GM18519 (cell line): ENCODE results near the gene TNFSF9.

ENCODE experiments used
- ATAC-seq: cut with Tn5 transposase; IDR thresholded peaks from one replicate; pipeline ENCODE4 v1.9.1; 2021; ENCODE audit warnings: mild to moderate bottlenecking, moderate library complexity; ENCODE audit not compliant: unreplicated experiment, low FRiP score

TNFSF9 gene, protein sequence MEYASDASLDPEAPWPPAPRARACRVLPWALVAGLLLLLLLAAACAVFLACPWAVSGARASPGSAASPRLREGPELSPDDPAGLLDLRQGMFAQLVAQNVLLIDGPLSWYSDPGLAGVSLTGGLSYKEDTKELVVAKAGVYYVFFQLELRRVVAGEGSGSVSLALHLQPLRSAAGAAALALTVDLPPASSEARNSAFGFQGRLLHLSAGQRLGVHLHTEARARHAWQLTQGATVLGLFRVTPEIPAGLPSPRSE

DNA sequence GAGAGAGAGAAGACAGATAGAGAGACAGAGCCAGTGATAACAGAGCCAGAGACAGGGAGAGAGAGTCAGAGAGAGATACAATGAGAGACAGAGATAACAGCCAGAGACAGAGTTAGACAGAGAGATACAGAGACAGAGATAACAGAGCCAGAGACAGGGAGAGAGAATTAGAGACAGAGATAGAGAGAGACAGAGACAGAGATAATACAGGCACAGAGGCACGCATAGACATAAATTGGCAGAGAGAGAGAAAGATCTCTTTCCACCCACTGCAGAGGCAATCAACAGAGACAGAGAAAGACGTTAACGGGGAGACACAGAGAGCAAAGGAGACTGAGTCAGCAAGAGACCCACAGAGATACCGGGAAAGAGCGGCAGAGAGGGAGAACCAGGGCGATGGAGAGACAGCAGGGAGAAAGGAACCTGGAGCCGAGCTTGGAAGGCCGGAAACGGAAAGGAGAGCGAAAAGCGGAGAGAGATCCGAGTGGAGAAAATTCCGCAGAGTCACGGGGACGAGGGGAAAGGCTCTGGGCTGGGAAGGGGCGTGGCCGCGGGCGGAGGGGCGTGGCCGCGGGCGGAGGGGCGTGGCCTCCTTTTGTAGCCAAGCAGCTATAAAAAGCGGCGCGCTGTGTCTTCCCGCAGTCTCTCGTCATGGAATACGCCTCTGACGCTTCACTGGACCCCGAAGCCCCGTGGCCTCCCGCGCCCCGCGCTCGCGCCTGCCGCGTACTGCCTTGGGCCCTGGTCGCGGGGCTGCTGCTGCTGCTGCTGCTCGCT is at the start of gene TNFSF9:
TSS of gene TNFSF9 (plus strand) at position 641 of the 777 bp plus-strand sequence. CDS start at position 652, 11 bp downstream.
- no peak for ATAC-seq

DNA sequence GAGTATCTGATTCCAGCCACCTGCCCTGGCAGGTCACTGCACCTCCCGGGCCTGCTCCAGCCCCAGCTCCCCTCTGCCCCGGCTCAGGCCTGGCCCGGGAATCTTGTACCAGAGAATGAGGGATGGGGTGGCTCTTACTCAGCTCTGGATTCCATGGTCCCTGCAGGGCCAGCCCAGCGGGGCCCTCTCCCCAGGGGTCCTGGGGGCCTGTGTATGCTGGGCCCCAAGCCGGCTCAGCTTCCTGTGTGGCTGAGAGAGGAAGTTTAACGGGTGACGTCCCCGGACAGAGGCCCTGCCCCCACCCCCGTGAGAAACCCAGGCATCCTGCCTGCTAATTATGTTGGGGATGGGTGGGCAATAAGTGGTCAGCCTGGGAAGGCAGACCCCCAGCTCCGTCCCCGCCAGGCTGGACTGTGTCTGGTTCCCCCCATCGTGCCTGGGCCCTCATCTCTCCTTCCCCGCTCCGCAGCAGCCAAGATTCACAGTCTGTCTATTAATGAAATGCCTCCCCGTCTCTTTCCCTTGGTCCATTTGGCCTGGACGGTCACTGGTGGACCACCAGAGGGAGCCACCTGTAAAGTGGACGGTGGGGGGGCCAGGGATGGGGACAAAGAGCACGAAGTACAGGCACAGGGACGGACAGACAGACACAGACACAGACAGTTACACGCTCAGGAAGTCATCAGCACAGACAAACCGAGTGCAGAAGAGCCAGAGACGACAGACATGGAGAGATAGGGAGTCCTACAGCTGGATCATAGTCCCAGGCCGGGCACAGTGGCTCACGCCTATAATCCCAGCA is 49.1 kb upstream of the TNFSF9 start, which contains the start of gene DENND1C:
TSS of gene DENND1C (minus strand) at position 247 of the 802 bp plus-strand sequence. CDS start at position 155, 92 bp downstream.
- ATAC-seq, result no peak

DNA sequence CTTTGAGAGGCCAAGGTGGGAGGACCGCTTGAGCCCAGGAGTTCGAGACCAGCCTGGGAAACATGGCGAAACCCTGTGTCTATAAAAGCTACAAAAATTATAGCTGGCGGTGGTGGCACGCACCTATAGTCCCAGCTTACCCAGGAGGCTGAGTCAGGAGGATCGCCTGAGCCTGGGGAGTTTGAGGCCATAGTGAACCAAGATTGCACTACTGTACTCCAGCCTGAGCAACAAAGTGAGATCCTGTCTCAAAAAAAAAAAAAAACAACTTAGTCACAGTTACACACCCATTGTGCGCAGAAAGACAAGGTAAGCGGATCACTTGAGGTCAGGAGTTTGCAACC is 48.5 kb upstream of the TNFSF9 start:
- no peak for ATAC-seq

DNA sequence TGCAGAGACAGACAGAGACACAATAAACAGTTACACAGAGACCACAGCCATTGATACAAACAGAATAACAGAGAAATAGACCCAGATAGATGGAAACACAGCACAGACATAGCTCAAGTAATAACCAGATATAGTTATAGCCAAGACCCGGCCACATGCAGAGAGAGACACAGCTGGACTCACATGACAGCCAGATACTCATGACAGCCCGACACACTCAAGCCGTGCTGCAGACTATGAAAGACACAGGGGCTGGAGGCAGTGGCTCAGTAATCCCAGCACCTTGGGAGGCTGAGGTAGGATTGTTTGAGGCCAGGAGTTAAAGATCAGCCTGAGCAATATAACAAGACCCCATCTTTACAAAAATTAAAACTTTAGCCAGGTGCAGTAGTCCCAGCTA is 47.6 kb upstream of the TNFSF9 start:
- ATAC-seq, result no peak

DNA sequence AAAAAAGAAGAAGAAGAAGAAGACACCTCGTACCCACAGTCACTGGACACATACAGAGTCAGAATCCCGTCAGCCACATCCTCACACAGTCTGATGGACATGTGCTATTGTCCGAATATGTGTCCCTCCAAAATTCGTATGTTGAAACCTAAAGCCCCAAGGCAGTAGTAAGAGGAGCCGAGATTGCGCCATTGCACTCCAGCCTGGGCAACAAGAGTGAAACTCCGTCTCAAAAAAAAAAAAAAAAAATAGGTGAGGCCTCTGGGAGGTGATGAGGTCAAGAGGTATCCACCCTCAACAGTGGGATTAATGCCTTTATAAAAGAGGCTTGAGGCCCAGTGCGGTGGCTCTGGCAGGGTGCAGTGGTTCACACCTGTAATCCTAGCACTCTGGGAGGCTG is 46.6 kb upstream of the TNFSF9 start:
- no peak for ATAC-seq

DNA sequence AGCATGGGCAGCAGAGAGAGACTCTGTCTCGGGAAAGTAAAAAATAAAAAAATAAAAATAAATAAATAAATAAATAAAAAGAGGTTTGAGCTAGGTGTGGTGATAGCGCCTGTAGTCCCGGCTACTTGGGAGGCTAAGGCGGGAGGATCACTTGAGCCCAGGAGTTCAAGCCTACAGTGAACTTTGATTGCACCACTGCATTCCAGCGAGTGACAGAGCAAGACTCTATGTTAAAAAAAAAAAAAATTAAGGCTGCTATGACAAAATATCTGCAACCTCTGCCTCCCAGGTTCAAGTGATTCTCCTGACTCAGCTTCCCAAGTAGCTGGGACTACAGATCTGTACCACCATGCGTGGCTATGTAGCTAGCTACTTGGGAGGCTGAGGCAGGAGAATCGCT is 46.0 kb upstream of the TNFSF9 start:
- ATAC-seq, result no peak

DNA sequence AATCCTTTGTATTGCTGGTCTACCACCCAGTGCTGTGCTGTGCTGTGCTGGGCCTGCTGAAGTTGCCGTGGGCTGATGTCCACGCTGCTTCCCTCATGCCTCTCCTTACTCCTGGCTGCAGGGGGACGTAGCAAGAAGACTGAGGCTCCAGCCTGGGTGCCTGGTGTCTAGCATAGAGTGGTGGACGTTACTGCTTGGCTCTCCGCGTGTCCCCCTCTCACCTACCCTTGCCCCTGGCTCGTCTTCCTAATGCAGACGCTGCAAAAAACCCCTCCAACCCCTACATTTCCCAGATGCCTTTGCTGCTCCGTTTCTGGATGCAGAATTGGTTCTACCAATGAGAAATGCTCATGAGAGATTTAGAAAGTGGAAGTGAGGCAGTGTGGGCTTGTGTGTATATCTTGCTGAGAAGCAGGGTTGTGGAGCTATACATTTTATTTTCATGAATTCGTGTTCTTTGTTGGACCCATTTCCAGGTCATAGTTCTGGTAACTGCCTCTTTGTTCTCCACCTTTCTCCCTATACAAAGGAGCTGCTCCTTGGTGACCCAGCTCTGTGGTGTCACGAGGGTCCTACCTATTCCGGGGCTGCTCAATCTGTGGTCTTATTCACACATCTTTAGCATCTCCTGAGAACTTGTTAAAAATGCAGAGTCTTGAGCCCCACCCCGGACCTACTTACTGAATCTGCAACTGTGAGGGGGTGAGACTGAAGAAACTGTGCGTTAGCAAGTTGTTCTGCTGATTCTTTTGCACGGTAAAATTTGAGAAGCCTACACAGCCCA is 41.4 kb upstream of the TNFSF9 start:
- no peak for ATAC-seq

DNA sequence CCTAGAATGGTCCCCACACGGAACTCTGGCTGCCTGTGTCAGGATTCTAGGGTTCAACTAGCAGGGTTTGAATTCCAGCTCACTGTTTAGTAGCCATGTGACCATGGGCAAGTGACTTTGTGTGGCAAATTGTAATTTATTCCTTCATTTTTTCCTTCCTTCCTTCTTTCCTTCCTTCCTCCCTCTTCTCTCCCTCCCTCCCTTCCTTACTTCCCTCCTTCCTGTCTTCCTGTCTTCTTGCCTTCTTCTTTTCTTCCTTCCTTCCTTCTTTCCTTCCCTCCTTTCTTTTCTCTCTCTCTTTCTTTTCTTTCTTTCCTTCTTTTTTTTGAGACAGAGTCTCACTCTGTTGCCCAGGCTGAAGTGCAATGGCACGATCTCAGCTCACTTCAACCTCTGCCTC is 40.7 kb upstream of the TNFSF9 start:
- ATAC-seq, result no peak

DNA sequence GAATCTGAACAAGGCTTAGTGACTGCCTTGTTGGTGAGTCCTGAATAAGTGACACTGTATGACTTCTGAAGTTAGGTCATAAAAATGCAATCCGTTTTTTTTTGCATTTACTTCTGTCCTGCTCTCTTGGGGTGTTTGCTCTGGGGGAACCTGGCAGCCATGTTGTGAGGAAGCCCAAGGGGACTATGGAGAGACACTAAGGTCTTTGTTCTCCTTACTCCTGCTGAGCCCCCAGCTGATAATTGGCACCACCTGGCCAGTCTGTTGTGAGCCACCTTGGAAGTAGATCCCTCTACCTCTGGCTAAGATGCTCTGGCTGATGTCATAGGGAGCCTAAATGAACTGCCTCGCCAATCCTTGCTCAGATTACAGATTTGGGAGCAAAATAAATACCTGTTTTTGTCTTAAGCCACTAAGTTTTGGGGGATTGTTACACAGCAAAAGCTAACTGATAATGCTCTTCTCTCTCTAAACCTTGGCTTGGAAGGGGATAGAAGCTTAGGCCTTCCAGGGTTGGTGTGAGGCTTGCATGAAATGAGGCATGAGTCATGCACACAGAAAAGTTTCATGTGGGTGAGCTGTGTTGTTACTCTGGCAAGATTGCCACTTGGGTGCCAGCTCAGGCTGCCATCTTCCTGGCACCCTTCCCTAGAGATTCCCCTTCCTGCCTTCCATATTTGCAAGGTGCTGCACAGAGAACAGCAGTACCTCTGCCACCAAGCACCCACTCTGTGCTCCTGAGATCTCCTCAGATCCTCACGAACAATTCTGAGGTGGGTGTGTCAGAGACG is 38.8 kb upstream of the TNFSF9 start:
- ATAC-seq, result no peak

DNA sequence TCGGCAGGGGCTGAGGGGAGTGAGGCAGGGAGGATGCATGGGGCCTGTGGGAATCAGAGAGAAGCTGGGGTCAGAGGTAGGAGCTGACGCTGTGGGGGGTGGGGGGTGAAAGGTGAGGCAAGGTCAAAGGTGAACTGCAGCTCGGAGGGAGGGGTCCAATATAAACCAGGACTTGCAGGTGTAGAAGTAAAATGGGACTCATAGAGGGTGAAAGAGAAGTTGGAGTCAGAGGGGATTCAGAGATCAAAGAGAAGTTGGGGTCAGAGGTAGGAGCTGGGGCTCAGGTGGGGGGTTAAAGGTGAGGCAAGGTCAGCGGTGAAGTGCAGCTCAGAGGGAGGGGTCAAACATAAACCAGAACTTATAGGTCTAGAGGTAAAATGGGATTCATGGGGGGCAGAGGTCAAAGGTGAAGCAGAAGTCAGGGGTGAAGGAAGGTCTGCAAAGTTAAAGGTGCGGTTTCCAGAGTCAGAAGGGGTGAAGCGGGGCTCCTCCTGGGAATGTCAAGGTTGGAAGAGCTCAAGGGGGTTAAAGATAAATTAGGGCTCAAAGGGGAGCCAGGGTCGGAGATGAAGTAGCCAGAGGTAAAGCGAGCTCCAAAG is 36.3 kb upstream of the TNFSF9 start:
- no peak for ATAC-seq

DNA sequence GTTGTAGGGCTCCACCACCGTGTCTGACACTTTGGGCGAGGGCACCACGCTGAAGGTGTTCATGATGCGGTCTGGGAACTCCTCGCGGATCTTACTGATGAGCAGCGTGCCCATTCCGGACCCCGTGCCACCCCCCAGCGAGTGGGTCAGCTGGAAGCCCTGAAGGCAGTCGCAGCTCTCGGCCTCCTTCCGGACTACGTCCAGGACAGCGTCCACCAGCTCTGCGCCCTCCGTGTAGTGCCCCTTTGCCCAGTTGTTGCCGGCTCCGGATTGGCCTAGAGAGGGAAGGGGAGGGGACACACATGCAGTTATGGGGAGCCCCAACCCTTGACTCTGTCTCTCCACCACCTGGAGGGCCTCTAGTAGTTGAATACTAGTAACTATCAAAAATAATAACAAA is 34.9 kb upstream of the TNFSF9 start:
- ATAC-seq, result no peak

DNA sequence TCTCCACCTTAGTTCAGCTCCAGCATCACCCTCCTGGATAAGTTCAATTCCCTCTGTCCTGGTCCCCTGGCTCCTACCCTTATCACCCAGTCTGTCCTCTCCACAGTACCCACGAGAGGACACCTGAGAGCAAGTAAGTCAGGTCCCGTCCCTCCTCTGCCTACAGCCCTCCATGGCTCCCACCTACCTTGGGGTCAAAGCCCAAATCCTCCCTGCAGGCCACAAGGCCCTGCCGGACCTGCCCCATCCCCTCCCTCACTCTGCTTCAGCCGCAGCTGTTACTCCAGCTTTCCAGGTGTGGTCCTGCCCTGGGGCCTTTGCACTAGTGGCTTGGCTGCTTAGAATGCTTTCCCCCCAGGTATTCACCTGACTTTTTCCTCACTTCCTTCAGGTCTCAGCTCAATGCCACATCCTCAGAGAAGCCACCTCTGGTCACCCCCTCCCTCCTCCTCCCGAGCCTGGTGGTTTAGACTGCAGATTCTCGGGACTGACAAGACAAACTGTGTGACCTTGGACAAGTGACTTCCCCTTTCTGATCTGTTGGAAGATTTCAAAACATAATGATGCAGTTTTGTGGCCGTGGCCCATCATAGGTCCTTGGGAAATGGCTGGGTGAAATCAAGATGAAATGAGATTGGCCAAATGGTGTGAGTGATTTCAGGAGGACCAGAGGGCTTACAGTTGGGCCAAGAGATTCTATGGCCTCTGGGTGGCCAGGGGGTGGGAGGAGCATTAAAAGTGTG is 32.4 kb upstream of the TNFSF9 start:
- no peak for ATAC-seq

DNA sequence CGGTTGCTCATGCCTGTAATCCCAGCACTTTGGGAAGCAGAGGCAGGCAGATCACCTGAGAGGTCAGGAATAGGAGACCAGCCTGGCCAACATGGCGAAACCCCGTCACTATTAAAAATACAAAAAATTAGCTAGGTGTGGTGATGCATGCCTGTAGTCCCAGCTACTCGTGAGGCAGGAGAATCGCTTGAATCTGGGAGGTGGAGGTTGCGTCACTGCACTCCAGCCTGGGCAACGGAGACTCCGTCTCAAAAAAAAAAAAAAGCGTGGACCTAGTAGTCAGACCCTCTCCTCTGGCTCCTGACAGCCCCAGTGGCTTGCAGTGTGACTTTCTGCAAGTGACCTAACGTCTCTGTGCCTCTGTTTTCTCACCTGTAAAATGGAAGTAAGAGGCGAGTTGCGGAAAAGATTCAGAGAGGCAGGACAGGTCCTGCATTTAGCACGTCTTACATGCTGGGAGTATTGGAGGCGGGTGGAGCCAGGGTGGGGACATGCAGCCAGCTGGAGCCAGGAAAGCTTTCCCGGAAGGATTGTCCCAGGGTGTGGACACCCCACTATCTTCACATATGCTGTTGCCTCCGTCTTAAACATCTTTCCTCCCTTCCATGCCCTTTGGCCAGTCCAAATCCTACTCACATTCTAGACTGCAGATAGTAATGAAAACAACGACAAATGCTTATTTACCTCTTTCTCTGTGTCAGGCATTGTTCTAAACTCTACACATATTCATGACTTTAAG is 31.6 kb upstream of the TNFSF9 start:
- no peak for ATAC-seq

DNA sequence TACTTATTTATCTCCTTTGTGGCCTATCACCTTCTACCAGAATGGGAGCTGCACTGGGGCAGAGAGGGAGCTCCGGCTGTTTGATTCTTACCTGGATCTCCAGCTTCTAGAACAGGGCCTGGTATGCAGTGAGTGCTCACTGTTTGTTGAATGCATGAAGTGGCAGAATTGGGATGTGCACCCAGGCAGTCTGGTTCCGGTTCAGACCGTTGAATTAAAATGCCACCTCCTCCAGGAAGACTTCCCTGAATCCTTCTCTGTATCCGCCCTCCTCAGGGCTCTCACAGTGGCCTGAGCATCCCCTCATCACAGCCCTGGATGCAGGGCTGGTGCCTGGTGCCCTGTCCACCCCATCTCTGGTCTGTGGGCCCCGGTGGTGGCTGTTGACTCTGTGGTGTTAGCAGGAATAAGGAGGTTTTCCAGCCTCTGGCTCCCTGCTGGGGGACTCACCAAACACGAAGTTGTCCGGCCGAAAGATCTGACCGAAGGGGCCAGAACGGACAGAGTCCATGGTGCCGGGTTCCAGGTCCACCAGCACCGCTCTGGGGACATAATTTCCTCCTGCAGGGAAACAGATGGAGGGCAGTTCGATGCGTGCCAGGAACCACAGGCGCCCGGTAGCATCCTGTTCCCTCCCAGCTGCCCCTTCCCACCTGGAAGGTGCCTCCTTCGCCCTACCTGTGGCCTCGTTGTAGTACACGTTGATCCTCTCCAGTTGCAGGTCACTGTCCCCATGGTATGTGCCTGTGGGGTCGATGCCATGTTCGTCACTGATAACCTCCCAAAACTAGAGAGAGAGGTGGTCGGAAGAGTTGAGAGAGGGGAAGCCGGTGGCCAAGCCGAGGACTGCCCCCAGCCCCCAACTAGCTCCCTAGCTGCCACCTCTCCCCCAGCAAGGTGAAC is 29.7 kb upstream of the TNFSF9 start:
- no peak for ATAC-seq

DNA sequence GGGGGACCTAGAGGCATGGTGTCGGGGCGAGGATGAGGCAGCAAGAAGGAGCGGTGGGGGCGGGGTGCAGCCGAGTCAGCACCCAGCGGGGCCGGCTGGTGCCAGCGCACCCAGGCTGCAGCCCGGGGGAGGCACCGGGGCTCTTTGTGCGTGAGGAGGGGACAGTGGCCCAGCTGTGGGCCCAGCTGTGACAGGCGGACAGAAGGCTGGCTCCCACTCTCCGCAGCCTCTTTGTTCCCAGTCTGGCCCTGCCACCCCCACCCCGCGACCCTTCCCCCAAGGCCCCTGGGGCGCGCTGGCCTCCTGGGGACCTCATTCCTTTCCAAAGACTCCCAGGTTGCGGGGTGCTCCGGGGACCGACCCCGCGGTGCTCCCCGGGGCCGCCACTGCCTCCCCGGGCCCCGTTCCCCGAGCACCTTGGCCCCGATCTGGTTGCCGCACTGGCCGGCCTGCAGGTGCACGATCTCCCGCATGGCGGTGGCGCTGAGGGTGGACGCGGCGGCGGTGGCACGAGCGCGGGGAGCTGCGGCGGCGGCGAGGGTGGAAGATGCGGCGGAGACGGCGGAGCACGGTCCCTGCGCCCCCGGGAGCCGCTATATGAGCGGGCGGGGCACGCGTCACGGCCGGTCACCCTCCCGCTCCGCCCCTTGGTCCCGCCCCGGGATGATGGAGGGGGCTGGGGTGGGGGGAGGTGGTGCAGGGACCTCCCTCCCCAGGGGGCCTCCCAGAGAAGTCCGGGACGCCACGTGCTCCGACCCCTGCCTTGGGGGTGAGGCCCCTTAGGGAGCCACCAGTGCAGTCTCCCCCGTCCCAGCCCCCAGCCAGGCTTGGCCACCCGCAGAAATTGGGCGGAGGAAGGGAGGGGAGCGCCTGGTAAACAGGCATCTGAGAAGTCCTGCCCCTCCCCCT is 28.8 kb upstream of the TNFSF9 start, which contains the start of gene TUBB4A:
TSS of gene TUBB4A (minus strand) at position 570 of the 909 bp plus-strand sequence. CDS start at position 473, 97 bp downstream.
- no peak for ATAC-seq
